HepG2 (cell line): ENCODE measurements around the gene NINL. TPM values are rescaled to one million over a fixed set of nuclear protein-coding genes. Genes with fewer than 3 reads are reported as not detected.
A peak's percentile ranks its signal among the peaks of the same experiment; 100 is the strongest.

Experiments
- ATRX ChIP-seq: sonication (generic); formaldehyde crosslinking; IDR thresholded peaks from 2 replicates; pipeline ENCODE4 v1.4.0; 2020; ENCODE audit warnings: missing genetic modification reagents, borderline replicate concordance
- BRF2 ChIP-seq: sonication (generic); formaldehyde crosslinking; IDR thresholded peaks from 2 replicates; pipeline ENCODE4 v1.8.1; 2022; ENCODE audit warnings: mild to moderate bottlenecking, missing genetic modification reagents
- CAMTA2 ChIP-seq: sonication (generic); formaldehyde crosslinking; IDR thresholded peaks from 2 replicates; pipeline ENCODE4 v1.4.0; 2020; ENCODE audit warnings: mild to moderate bottlenecking, missing genetic modification reagents, borderline replicate concordance
- CENPT ChIP-seq: sonication (generic); formaldehyde crosslinking; IDR thresholded peaks from 2 replicates; pipeline ENCODE4 v1.8.0; 2022; ENCODE audit warnings: low read depth, mild to moderate bottlenecking, moderate library complexity, missing genetic modification reagents
- CHCHD3 ChIP-seq: sonication (generic); formaldehyde crosslinking; IDR thresholded peaks from 2 replicates; pipeline ENCODE4 v1.8.0; 2022; ENCODE audit warnings: mild to moderate bottlenecking, missing genetic modification reagents, moderate library complexity
- FLYWCH1 ChIP-seq: sonication (generic); formaldehyde crosslinking; IDR thresholded peaks from 2 replicates; pipeline ENCODE4 v1.8.1; 2023; ENCODE audit warnings: mild to moderate bottlenecking, missing genetic modification reagents
- HHEX ChIP-seq: IDR thresholded peaks from 2 replicates; pipeline ENCODE4 v1.6.1; 2016; ENCODE audit warnings: control low read depth
- HIC2 ChIP-seq: sonication (generic); formaldehyde crosslinking; IDR thresholded peaks from 2 replicates; pipeline ENCODE4 v1.9.0; 2022; ENCODE audit warnings: low read depth, missing genetic modification reagents
- HNRNPUL1 ChIP-seq: fragments of 200-400 bp; formaldehyde crosslinking; IDR thresholded peaks from 2 replicates; pipeline ENCODE4 v1.6.1; 2017; ENCODE audit warnings: low read depth, mild to moderate bottlenecking, low read length, moderate library complexity
- MEIS2 ChIP-seq: sonication (generic); formaldehyde crosslinking; IDR thresholded peaks from 2 replicates; pipeline ENCODE4 v1.9.0; 2021; ENCODE audit warnings: mild to moderate bottlenecking, missing genetic modification reagents
- PRPF4 ChIP-seq: fragments of 200-400 bp; formaldehyde crosslinking; IDR thresholded peaks from 2 replicates; pipeline ENCODE4 v1.6.1; 2016; ENCODE audit warnings: low read length, low read depth; ENCODE audit not compliant: poor library complexity, severe bottlenecking
- SMAD3 ChIP-seq: sonication (generic); formaldehyde crosslinking; IDR thresholded peaks from 2 replicates; pipeline ENCODE4 v1.4.0; 2020; ENCODE audit warnings: missing genetic modification reagents
- SMYD3 ChIP-seq: sonication (generic); formaldehyde crosslinking; IDR thresholded peaks from 2 replicates; pipeline ENCODE4 v1.8.1; 2023; ENCODE audit warnings: mild to moderate bottlenecking, missing genetic modification reagents
- TCF7L2 ChIP-seq: IDR thresholded peaks from 2 replicates; pipeline ENCODE4 v1.6.1; 2011; ENCODE audit warnings: mild to moderate bottlenecking, low read depth, low read length, moderate library complexity
- ZNF17 ChIP-seq: sonication (generic); formaldehyde crosslinking; IDR thresholded peaks from 2 replicates; pipeline ENCODE4 v1.5.0; 2020; ENCODE audit warnings: mild to moderate bottlenecking, missing genetic modification reagents
- ZNF280B ChIP-seq: sonication (generic); formaldehyde crosslinking; IDR thresholded peaks from 2 replicates; pipeline ENCODE4 v1.5.0; 2020; ENCODE audit warnings: missing genetic modification reagents, mild to moderate bottlenecking, borderline replicate concordance
- ZNF430 ChIP-seq: sonication (generic); formaldehyde crosslinking; IDR thresholded peaks from 2 replicates; pipeline ENCODE4 v1.9.0; 2021; ENCODE audit warnings: mild to moderate bottlenecking, missing genetic modification reagents
- ZNF460 ChIP-seq: sonication (generic); formaldehyde crosslinking; IDR thresholded peaks from 2 replicates; pipeline ENCODE4 v1.5.1; 2020; ENCODE audit warnings: missing genetic modification reagents, mild to moderate bottlenecking, borderline replicate concordance
- ZNF550 ChIP-seq: sonication (generic); formaldehyde crosslinking; IDR thresholded peaks from 2 replicates; pipeline ENCODE4 v1.4.0; 2020; ENCODE audit warnings: mild to moderate bottlenecking, missing genetic modification reagents, borderline replicate concordance
- ZNF652 ChIP-seq: IDR thresholded peaks from 2 replicates; pipeline ENCODE4 v1.6.1; 2016; ENCODE audit warnings: low read depth, borderline replicate concordance
- ZNF749 ChIP-seq: sonication (generic); formaldehyde crosslinking; IDR thresholded peaks from 2 replicates; pipeline ENCODE4 v1.8.0; 2022; ENCODE audit warnings: mild to moderate bottlenecking, missing genetic modification reagents, moderate library complexity, borderline replicate concordance
- ZNF766 ChIP-seq: sonication (generic); formaldehyde crosslinking; IDR thresholded peaks from 2 replicates; pipeline ENCODE4 v1.5.0; 2020; ENCODE audit warnings: missing genetic modification reagents, borderline replicate concordance
- polyA plus RNA-seq, 8 experiments: library from polyadenylated mRNA; depleted of rRNA in 3 of 8; stranded (reverse) in 7 of 8; unstranded in 1 of 8; fragments of >200 nt; fragmentation: Illumina TruSeq in 4 of 8; extraction: Trizol in 4 of 8; gene quantifications; 2 replicates each; pipeline versions ENCODE4 v1.2.1 to v1.2.3, GENCODE V29; 2011 to 2016; ENCODE audit warnings: low read depth in 4 of 8, missing spikeins in 1 of 8, mixed read lengths in 1 of 8; ENCODE audit not compliant: insufficient read depth in 1 of 8
- total RNA-seq, 5 experiments: library from RNA; depleted of rRNA; stranded (reverse); fragments of >200 nt; fragmentation: Illumina TruSeq; extraction: Trizol; gene quantifications; 2 replicates each; pipeline ENCODE4 v1.2.3, GENCODE V29; 2016; ENCODE audit warnings: low read depth in 1 of 5
- TF ChIP-seq, protein P1 (sequence below): sonication (generic); formaldehyde crosslinking; conservative IDR thresholded peaks from 2 replicates; pipeline ENCODE4 v1.4.0; 2020; ENCODE audit warnings: missing genetic modification reagents

NINL gene
- total and polyA plus RNA-seq, 2 of the 13 experiments (the other 11 are each of a cell fraction or from before 2014, with no cell fraction given), result 32.3 to 34.3 TPM

GRCh38 chr20:25584905-25585704 lies at the start of gene NINL (continued):
- TF ChIP-seq HIC2 (CRISPR knock-in tag) (peak; percentile 84), ZNF550 (CRISPR knock-in tag) (0 out of 2 replicates have a peak, but pooled peaks have one; percentile 91), MEIS2 (CRISPR knock-in tag) (peak; percentile 93), TCF7L2 (no peak), ZNF749 (0 out of 2 replicates have a peak, but pooled peaks have one; percentile 7), HNRNPUL1 (no peak), ZNF460 (CRISPR knock-in tag) (no peak; the same call in 1 of the 2 replicates), ZNF17 (CRISPR knock-in tag) (no peak), ATRX (no peak), FLYWCH1 (CRISPR knock-in tag) (no peak), HHEX (CRISPR knock-in tag) (no peak), ZNF766 (CRISPR knock-in tag) (peak; percentile 89), SMAD3 (CRISPR knock-in tag) (0 out of 2 replicates have a peak, but pooled peaks have one; percentile 55), CENPT (CRISPR knock-in tag) (no peak), ZNF652 (CRISPR knock-in tag) (no peak), CHCHD3 (CRISPR knock-in tag) (peak; percentile 64; the same call in 1 of the 2 replicates), SMYD3 (no peak), PRPF4 (no peak), ZNF280B (CRISPR knock-in tag) (no peak; the same call in none of the 2 replicates), BRF2 (CRISPR knock-in tag) (peak; percentile 84; the same call in 1 of the 2 replicates), ZNF430 (CRISPR knock-in tag) (no peak; the same call in 1 of the 2 replicates), CAMTA2 (CRISPR knock-in tag) (0 out of 2 replicates have a peak, but pooled peaks have one; percentile 15)
- TF ChIP-seq, protein P1, sequence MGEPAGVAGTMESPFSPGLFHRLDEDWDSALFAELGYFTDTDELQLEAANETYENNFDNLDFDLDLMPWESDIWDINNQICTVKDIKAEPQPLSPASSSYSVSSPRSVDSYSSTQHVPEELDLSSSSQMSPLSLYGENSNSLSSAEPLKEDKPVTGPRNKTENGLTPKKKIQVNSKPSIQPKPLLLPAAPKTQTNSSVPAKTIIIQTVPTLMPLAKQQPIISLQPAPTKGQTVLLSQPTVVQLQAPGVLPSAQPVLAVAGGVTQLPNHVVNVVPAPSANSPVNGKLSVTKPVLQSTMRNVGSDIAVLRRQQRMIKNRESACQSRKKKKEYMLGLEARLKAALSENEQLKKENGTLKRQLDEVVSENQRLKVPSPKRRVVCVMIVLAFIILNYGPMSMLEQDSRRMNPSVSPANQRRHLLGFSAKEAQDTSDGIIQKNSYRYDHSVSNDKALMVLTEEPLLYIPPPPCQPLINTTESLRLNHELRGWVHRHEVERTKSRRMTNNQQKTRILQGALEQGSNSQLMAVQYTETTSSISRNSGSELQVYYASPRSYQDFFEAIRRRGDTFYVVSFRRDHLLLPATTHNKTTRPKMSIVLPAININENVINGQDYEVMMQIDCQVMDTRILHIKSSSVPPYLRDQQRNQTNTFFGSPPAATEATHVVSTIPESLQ, result no peak
